Keratinocyte (primary cell): ENCODE data around the gene CPSF3. TPM values are rescaled to one million over a fixed set of nuclear protein-coding genes. Genes with fewer than 3 reads are reported as not detected.

ENCODE experiments used
- DNase-seq: peaks from one replicate; pipeline ENCODE4 v3.0.0-alpha.2; 2011; ENCODE audit warnings: low read depth, missing footprints, low spot score
- FAIRE-seq: peaks from 2 replicates; lab custom pipeline; 2011; peaks lifted over from hg19 to GRCh38; lab: Jason Lieb, UNC
- H2AFZ ChIP-seq: 2 replicates; pipeline ENCODE4 v1.6.0; 2012; ENCODE audit warnings: low read length, control low read depth, inconsistent platforms; ENCODE audit not compliant: control insufficient read depth
- H3K27ac ChIP-seq: 2 replicates; pipeline ENCODE4 v1.5.1; 2011; ENCODE audit warnings: low read length; ENCODE audit not compliant: control insufficient read depth, insufficient read depth
- H3K27me3 ChIP-seq: 3 replicates; pipeline ENCODE4 v1.6.0; 2011; ENCODE audit warnings: low read length; ENCODE audit not compliant: control insufficient read depth, insufficient read depth; ENCODE audit errors: extremely low read depth
- H3K36me3 ChIP-seq, 2 experiments: 2 replicates in 1 of 2; 3 replicates in 1 of 2; pipeline ENCODE4 v1.5.1; 2011; ENCODE audit warnings: low read length in 2 of 2, mild to moderate bottlenecking in 1 of 2; ENCODE audit not compliant: control insufficient read depth in 2 of 2, insufficient read depth in 2 of 2; ENCODE audit errors: extremely low read depth in 1 of 2
- H3K4me1 ChIP-seq: 3 replicates; pipeline ENCODE4 v1.5.1; 2011; ENCODE audit warnings: low read length; ENCODE audit not compliant: control insufficient read depth, insufficient read depth; ENCODE audit errors: extremely low read depth
- H3K4me2 ChIP-seq: 3 replicates; pipeline ENCODE4 v1.6.0; 2011; ENCODE audit warnings: low read depth, low read length; ENCODE audit not compliant: control insufficient read depth, insufficient read depth; ENCODE audit errors: extremely low read depth
- H3K4me3 ChIP-seq, 3 experiments: fragments of 200-600 bp in 1 of 3; sonication (generic) in 1 of 3; 2 replicates in 2 of 3; 3 replicates in 1 of 3; pipeline ENCODE4 v1.5.1; 2011 to 2016; ENCODE audit warnings: low read length in 3 of 3, mild to moderate bottlenecking in 3 of 3, control low read depth in 2 of 3, inconsistent platforms in 1 of 3, low read depth in 1 of 3, mixed read lengths in 1 of 3, mixed run types in 1 of 3, moderate library complexity in 1 of 3; ENCODE audit not compliant: control insufficient read depth in 2 of 3, insufficient read depth in 2 of 3; ENCODE audit errors: extremely low read depth in 1 of 3
- H3K79me2 ChIP-seq: 2 replicates; pipeline ENCODE4 v1.6.0; 2012; ENCODE audit warnings: low read length; ENCODE audit not compliant: control insufficient read depth, insufficient read depth
- H3K9ac ChIP-seq: 3 replicates; pipeline ENCODE4 v1.6.0; 2011; ENCODE audit warnings: low read length; ENCODE audit not compliant: control insufficient read depth, insufficient read depth; ENCODE audit errors: extremely low read depth
- H3K9me1 ChIP-seq: 3 replicates; pipeline ENCODE4 v1.6.0; 2011; ENCODE audit warnings: low read length; ENCODE audit not compliant: control insufficient read depth, insufficient read depth; ENCODE audit errors: extremely low read depth
- H3K9me3 ChIP-seq: 2 replicates; pipeline ENCODE4 v1.5.1; 2012; ENCODE audit warnings: low read depth, low read length; ENCODE audit not compliant: control insufficient read depth
- H4K20me1 ChIP-seq: 3 replicates; pipeline ENCODE4 v1.6.0; 2011; ENCODE audit warnings: low read length; ENCODE audit not compliant: control insufficient read depth, insufficient read depth; ENCODE audit errors: extremely low read depth
- CTCF ChIP-seq, 3 experiments: IDR thresholded peaks in 1 of 3; conservative IDR thresholded peaks in 1 of 3; optimal IDR thresholded peaks in 1 of 3; 2 replicates in 2 of 3; 3 replicates in 1 of 3; pipeline versions ENCODE3 to v1.5.1; 2011; ENCODE audit warnings: low read length in 3 of 3, mild to moderate bottlenecking in 3 of 3, moderate library complexity in 2 of 3, control low read depth in 1 of 3, inconsistent platforms in 1 of 3; ENCODE audit not compliant: insufficient read depth in 2 of 3; ENCODE audit errors: extremely low read depth in 1 of 3
- EZH2 ChIP-seq: IDR thresholded peaks from one replicate; pipeline ENCODE4 v1.6.1; 2012; ENCODE audit warnings: inconsistent platforms, mild to moderate bottlenecking, low read length, moderate library complexity
- dilution Hi-C: fragments of 300-500 bp; cut with MboI; formaldehyde crosslinking; loops from one replicate; pipeline ENCODE4 v1.7.0; 2020; ENCODE audit warnings: low sequenced_read_pairs; ENCODE audit not compliant: extremely low pct_ligation_motif_present
- polyA plus RNA-seq, 5 experiments: library from polyadenylated mRNA; depleted of rRNA in 3 of 5; stranded (reverse) in 3 of 5; stranded (forward) in 1 of 5; unstranded in 1 of 5; fragments of >200 nt; gene quantifications; 1 replicate in 1 of 5; 2 replicates in 3 of 5; 3 replicates in 1 of 5; pipeline versions ENCODE4 v1.2.1 to v1.2.3, GENCODE V29; 2011 to 2012; ENCODE audit warnings: missing spikeins in 2 of 5, low read depth in 1 of 5, low replicate concordance in 1 of 5

The CPSF3 gene
- polyA plus RNA-seq, 1 donor (not counting 4 experiments of a cell fraction or from before 2014, with no cell fraction given), result 31.1 TPM

- H4K20me1 ChIP-seq, result no peaks in the 10 kb centered on the region
Measured at GRCh38 chr2:9462313-9462712, 38.9 kb downstream of the CPSF3 start.

GRCh38 chr2:9462886-9463697 is 39.6 kb downstream of the CPSF3 start:
- Histone ChIP-seq H2AFZ (no peak overlapping the region), H3K4me2 (no peak overlapping the region), H3K9me3 (no peaks in the 10 kb centered on the region), H3K9me1 (no peaks in the 10 kb centered on the region), H3K4me3 (no peak overlapping the region), H3K36me3 (peaks cover 8 to 9% of the 10 kb centered on the region in 2 experiments), H3K79me2 (no peaks in the 10 kb centered on the region), H3K27ac (no peak overlapping the region), H3K27me3 (no peaks in the 10 kb centered on the region), H4K20me1 (no peaks in the 10 kb centered on the region), H3K9ac (no peak overlapping the region), H3K4me1 (no peaks in the 10 kb centered on the region)
- FAIRE-seq, result no peak
- dilution Hi-C loops, result no loop called here
- no peak for TF ChIP-seq EZH2
- TF ChIP-seq CTCF (optimal IDR thresholded peaks at IDR 0.05 in 1 of 3, IDR thresholded peaks at IDR 0.05 in 1 of 3, conservative IDR thresholded peaks at IDR 0.05 in 1 of 3; ENCODE audit: extremely low read depth in 1 of 3, insufficient read depth in 2 of 3, low read length in 3 of 3), result no peak
- DNase-seq, result no peak

More at GRCh38 chr2:9462313-9462712, 38.9 kb downstream of the CPSF3 start:
- no peak overlapping the region for H3K4me2 ChIP-seq
- H3K9me3 ChIP-seq, result no peaks in the 10 kb centered on the region
- H3K79me2 ChIP-seq, result no peaks in the 10 kb centered on the region
- no peaks in the 10 kb centered on the region for H3K4me1 ChIP-seq
- dilution Hi-C loops, result no loop called here
- TF ChIP-seq EZH2, result no peak
- TF ChIP-seq CTCF (optimal IDR thresholded peaks at IDR 0.05 in 1 of 3, IDR thresholded peaks at IDR 0.05 in 1 of 3, conservative IDR thresholded peaks at IDR 0.05 in 1 of 3; ENCODE audit: extremely low read depth in 1 of 3, insufficient read depth in 2 of 3, low read length in 3 of 3), result no peak
- no peaks in the 10 kb centered on the region for H3K9me1 ChIP-seq
- no peak overlapping the region for H2AFZ ChIP-seq
- H3K9ac ChIP-seq, result no peak overlapping the region
- FAIRE-seq, result no peak
- no peak for DNase-seq
- peaks cover 6 to 8% of the 10 kb centered on the region in 2 experiments for H3K36me3 ChIP-seq
- H3K27me3 ChIP-seq, result no peaks in the 10 kb centered on the region
- no peak overlapping the region for H3K27ac ChIP-seq
- H3K4me3 ChIP-seq, result no peak overlapping the region
